ENCODE data around the gene MYLK. TPM values are rescaled to one million over a fixed set of nuclear protein-coding genes. Genes with fewer than 3 reads are reported as not detected.
A peak's percentile ranks its signal among the peaks of the same experiment; 100 is the strongest.

The MYLK gene
- total RNA-seq, 1 donor from 2014 or later = 81.4 TPM

- no peak for DNase-seq (ENCODE audit: low read depth)
- TF ChIP-seq, protein P1, sequence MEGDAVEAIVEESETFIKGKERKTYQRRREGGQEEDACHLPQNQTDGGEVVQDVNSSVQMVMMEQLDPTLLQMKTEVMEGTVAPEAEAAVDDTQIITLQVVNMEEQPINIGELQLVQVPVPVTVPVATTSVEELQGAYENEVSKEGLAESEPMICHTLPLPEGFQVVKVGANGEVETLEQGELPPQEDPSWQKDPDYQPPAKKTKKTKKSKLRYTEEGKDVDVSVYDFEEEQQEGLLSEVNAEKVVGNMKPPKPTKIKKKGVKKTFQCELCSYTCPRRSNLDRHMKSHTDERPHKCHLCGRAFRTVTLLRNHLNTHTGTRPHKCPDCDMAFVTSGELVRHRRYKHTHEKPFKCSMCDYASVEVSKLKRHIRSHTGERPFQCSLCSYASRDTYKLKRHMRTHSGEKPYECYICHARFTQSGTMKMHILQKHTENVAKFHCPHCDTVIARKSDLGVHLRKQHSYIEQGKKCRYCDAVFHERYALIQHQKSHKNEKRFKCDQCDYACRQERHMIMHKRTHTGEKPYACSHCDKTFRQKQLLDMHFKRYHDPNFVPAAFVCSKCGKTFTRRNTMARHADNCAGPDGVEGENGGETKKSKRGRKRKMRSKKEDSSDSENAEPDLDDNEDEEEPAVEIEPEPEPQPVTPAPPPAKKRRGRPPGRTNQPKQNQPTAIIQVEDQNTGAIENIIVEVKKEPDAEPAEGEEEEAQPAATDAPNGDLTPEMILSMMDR (conservative IDR thresholded peaks at IDR 0.05; ENCODE audit: low read depth, low read length) = no peak
- no peak overlapping the region for H3K4me3 ChIP-seq (ENCODE audit: low read depth, low read length)
These were observed 226.6 kb downstream of the MYLK start for GRCh38 chr3:123657568-123657967.

GRCh38 chr3:123657111-123657510 is 227.0 kb downstream of the MYLK start:
- DNase-seq (ENCODE audit: low read depth) = no peak
- TF ChIP-seq, protein P1 (conservative IDR thresholded peaks at IDR 0.05; ENCODE audit: low read depth, low read length) = no peak

DNA sequence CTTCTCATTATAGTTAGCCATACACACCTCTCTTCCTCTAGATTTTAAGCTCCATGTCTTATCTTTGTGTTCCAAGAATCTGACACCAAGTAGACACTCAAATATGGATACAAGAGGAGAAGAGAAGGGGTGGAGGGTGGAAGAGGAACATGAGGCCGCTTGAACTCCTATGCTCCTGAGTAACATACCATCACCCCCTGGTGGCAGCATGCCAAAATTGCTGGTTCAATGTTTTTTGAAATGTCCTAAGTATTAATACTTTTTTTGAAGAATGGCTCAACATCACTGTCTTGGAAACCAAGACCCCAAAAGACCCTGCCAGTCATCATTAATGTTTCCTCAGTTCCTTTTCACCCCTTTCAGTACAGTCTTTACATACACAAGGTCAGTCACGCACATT is 227.4 kb downstream of the MYLK start:
- TF ChIP-seq, protein P1 (conservative IDR thresholded peaks at IDR 0.05; ENCODE audit: low read depth, low read length) = peak; percentile 35
- DNase-seq (ENCODE audit: low read depth) = no peak

More at GRCh38 chr3:123657111-123657510, 227.0 kb downstream of the MYLK start:
- H3K4me3 ChIP-seq (ENCODE audit: low read depth, low read length) = no peak overlapping the region

GRCh38 chr3:123656274-123656673 is 227.9 kb downstream of the MYLK start:
- no peak for DNase-seq (ENCODE audit: low read depth)
- TF ChIP-seq, protein P1 (conservative IDR thresholded peaks at IDR 0.05; ENCODE audit: low read depth, low read length) = no peak
- H3K4me3 ChIP-seq (ENCODE audit: low read depth, low read length) = no peak overlapping the region

More for the DNA sequence above, 227.4 kb downstream of the MYLK start:
- H3K4me3 ChIP-seq (ENCODE audit: low read depth, low read length) = no peak overlapping the region

GRCh38 chr3:123655400-123655799 is 228.7 kb downstream of the MYLK start:
- no peak for DNase-seq (ENCODE audit: low read depth)
- no peak overlapping the region for H3K4me3 ChIP-seq (ENCODE audit: low read depth, low read length)
- TF ChIP-seq, protein P1 (conservative IDR thresholded peaks at IDR 0.05; ENCODE audit: low read depth, low read length) = no peak

DNA sequence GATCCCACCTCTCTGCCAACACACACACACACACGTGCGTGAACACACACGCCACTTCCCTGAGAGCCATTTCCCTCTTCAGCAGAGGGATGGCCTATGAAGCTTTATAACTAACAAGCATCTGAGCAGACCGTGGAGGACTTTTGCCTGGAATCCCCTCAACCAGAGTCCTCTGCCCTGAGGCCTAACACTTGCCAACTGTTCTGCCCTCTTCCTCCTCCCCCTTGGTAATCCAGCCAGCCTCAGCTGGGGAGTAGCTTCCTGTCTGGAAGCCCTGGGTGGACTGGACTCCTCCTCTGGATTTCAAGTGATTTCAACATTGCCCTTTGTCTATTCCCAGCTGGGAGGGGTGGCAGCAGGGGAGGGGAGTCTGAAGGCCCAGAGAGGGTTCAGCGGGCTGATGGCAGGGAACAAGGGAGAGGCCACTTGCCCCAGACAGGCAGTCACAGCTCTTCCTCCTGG is 230.9 kb downstream of the MYLK start:
- TF ChIP-seq, protein P1 (conservative IDR thresholded peaks at IDR 0.05; ENCODE audit: low read depth, low read length) = no peak
- DNase-seq (ENCODE audit: low read depth) = no peak

DNA sequence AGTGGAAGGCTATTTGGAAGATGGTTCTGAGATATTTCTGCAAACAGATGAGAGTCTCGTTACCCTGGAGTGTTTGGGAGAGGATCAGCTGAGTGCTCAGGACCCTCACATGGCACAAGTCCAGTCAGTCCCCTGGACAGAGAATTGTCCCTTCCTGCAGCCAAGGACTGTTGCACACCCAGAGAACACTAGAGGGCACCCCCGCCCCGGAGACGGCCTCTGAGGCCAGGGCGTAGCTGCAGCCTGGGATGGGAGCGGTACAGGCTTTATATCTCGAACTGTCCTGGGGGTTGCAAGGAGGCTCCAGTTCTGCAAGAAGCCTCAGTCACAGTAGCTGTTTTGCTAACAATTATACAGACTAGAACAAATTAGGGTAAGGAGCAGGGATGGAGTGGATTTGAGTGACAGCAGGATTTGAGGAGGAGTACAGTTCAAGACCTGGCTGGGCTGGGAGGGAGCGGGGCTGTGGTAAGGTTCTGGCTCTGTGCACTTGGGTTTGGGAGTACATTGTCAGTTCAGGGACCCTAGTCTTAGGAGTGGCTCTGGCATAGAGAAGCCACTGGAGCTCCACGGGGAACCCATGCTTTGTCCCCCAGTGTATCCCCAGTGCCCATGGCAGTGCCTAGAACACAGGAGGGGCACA is 231.7 kb downstream of the MYLK start:
- TF ChIP-seq, protein P1 (conservative IDR thresholded peaks at IDR 0.05; ENCODE audit: low read depth, low read length) = peak; percentile 90
- H3K4me3 ChIP-seq (ENCODE audit: low read depth, low read length) = no peak overlapping the region
- DNase-seq (ENCODE audit: low read depth) = no peak

More for the DNA sequence above, 230.9 kb downstream of the MYLK start:
- no peak overlapping the region for H3K4me3 ChIP-seq (ENCODE audit: low read depth, low read length)
